Measurements from ENCODE around the gene KNDC1.

- TF ChIP-seq POLR2A (IDR thresholded peaks at IDR 0.05; ENCODE audit: low read length) (no peak), GATA1 (IDR thresholded peaks at IDR 0.05; ENCODE audit: low read depth, low read length) (no peak)
These were observed 37.8 kb downstream of the KNDC1 start for GRCh38 chr10:133197786-133198185.

Measured in erythroblast (primary cell).